ENCODE measurements around the gene BCAR1. TPM values are rescaled to one million over a fixed set of nuclear protein-coding genes. Genes with fewer than 3 reads are reported as not detected.

BCAR1 gene
- total RNA-seq, 1 experiment from 2014 or later = 95.6 TPM

- TF ChIP-seq ZNF281 (CRISPR knock-in tag; IDR thresholded peaks at IDR 0.05) (no peak), JUN (CRISPR knock-in tag; IDR thresholded peaks at IDR 0.05) (no peak), ATF6 (CRISPR knock-in tag; IDR thresholded peaks at IDR 0.05) (no peak), CDX4 (CRISPR knock-in tag; IDR thresholded peaks at IDR 0.05; ENCODE audit: borderline replicate concordance) (no peak), GTF2I (CRISPR knock-in tag; conservative IDR thresholded peaks at IDR 0.05) (no peak), MLX (CRISPR knock-in tag; IDR thresholded peaks at IDR 0.05) (no peak), NR2C2 (CRISPR knock-in tag; IDR thresholded peaks at IDR 0.05) (no peak), IRF1 (CRISPR knock-in tag; IDR thresholded peaks at IDR 0.05) (no peak), NR3C1 (CRISPR knock-in tag; conservative IDR thresholded peaks at IDR 0.05; ENCODE audit: low read depth) (no peak), ZNF671 (CRISPR knock-in tag; IDR thresholded peaks at IDR 0.05) (no peak), E2F1 (CRISPR knock-in tag; IDR thresholded peaks at IDR 0.05) (no peak), ZNF416 (CRISPR knock-in tag; IDR thresholded peaks at IDR 0.05) (no peak), AFF4 (CRISPR knock-in tag; IDR thresholded peaks at IDR 0.05; ENCODE audit: borderline replicate concordance) (no peak)
Measured at GRCh38 chr16:75244225-75244809, 7.1 kb downstream of the BCAR1 start (continued).

Measured in WTC11 (cell line).